IMR-90 (cell line): ENCODE data around the gene ZBTB25. TPM values are rescaled to one million over a fixed set of nuclear protein-coding genes. Genes with fewer than 3 reads are reported as not detected.

ENCODE experiments used
- ATAC-seq: fragments of 200-7000 bp; cut with Tn5 transposase; 2 replicates; pipeline ENCODE4 v1.9.1; 2020; ENCODE audit warnings: low read depth, mild to moderate bottlenecking, moderate library complexity
- BruUV-seq: library from RNA; stranded (reverse); fragments of 400-500 nt; replicated peaks from 2 replicates; lab custom pipeline; 2021; lab: Mats Ljungman, UMichigan
- CTCF ChIA-PET: fragments of 300-600 bp; formaldehyde crosslinking; extraction: SDS; loops from one replicate; lab custom pipeline; 2021; ENCODE audit warnings: antibody characterized with exemption; lab: Yijun Ruan, JAX
- POLR2A ChIA-PET: fragments of 300-600 bp; sonication (Branson Sonifier 250); formaldehyde crosslinking; loops from one replicate; lab custom pipeline; 2022; ENCODE audit warnings: antibody characterized with exemption; ENCODE audit not compliant: unreplicated experiment; lab: Charles Lee
- DNase-seq: peaks from one replicate; pipeline ENCODE4 v3.0.0; 2013
- H2AFZ ChIP-seq: replicated peaks from 2 replicates; pipeline ENCODE3; 2013; ENCODE audit warnings: low read length, mild to moderate bottlenecking; ENCODE audit not compliant: poor library complexity
- H2AK5ac ChIP-seq: 2 replicates; pipeline ENCODE4 v1.6.1; 2013; ENCODE audit warnings: low read depth, low read length, inconsistent platforms
- H2AK9ac ChIP-seq: replicated peaks from 2 replicates; pipeline ENCODE3; 2013; ENCODE audit warnings: mild to moderate bottlenecking, low read depth, low read length, moderate library complexity; ENCODE audit not compliant: poor library complexity
- H2BK120ac ChIP-seq: 2 replicates; pipeline ENCODE4 v1.6.1; 2013; ENCODE audit warnings: low read depth, low read length, inconsistent platforms
- H2BK15ac ChIP-seq: 3 replicates; pipeline ENCODE4 v1.6.1; 2013; ENCODE audit warnings: low read depth, low read length, inconsistent platforms
- H2BK20ac ChIP-seq: 2 replicates; pipeline ENCODE4 v1.6.1; 2013; ENCODE audit warnings: low read depth, mild to moderate bottlenecking, inconsistent platforms, low read length, moderate library complexity
- H2BK5ac ChIP-seq: 2 replicates; pipeline ENCODE4 v1.6.1; 2013; ENCODE audit warnings: mild to moderate bottlenecking, low read depth, low read length, inconsistent platforms; ENCODE audit not compliant: poor library complexity, severe bottlenecking
- H3K14ac ChIP-seq: replicated peaks from 2 replicates; pipeline ENCODE4 v1.6.1; 2013; ENCODE audit warnings: low read depth, low read length, inconsistent platforms
- H3K18ac ChIP-seq: 2 replicates; pipeline ENCODE4 v1.6.1; 2013; ENCODE audit warnings: low read depth, low read length, control low read depth
- H3K23ac ChIP-seq: 2 replicates; pipeline ENCODE4 v1.6.1; 2013; ENCODE audit warnings: low read depth, low read length, inconsistent platforms
- H3K27ac ChIP-seq: 2 replicates; pipeline ENCODE4 v1.5.1; 2013; ENCODE audit warnings: mild to moderate bottlenecking, control low read depth, low read length; ENCODE audit not compliant: insufficient read depth
- H3K27me3 ChIP-seq: 2 replicates; pipeline ENCODE4 v1.6.1; 2013; ENCODE audit warnings: low read length; ENCODE audit not compliant: control insufficient read depth, insufficient read depth
- H3K36me3 ChIP-seq: 2 replicates; pipeline ENCODE4 v1.6.1; 2013; ENCODE audit warnings: low read length, mixed read lengths; ENCODE audit not compliant: control insufficient read depth, insufficient read depth
- H3K4ac ChIP-seq: 2 replicates; pipeline ENCODE4 v1.6.1; 2013; ENCODE audit warnings: low read depth, low read length, inconsistent platforms
- H3K4me1 ChIP-seq: 2 replicates; pipeline ENCODE4 v1.6.1; 2013; ENCODE audit warnings: low read length, mixed read lengths; ENCODE audit not compliant: control insufficient read depth, insufficient read depth
- H3K4me2 ChIP-seq: 2 replicates; pipeline ENCODE4 v1.6.1; 2013; ENCODE audit warnings: low read depth, mild to moderate bottlenecking, control low read depth, low read length, moderate library complexity
- H3K4me3 ChIP-seq: 2 replicates; pipeline ENCODE4 v1.5.1; 2013; ENCODE audit warnings: low read depth, mild to moderate bottlenecking, control low read depth, low read length, moderate library complexity; ENCODE audit not compliant: insufficient read depth
- H3K56ac ChIP-seq: 2 replicates; pipeline ENCODE4 v1.6.1; 2013; ENCODE audit warnings: low read length, inconsistent platforms; ENCODE audit not compliant: insufficient read depth; ENCODE audit errors: extremely low read depth
- H3K79me1 ChIP-seq, 2 experiments: 2 replicates each; pipeline ENCODE4 v1.6.1; 2013; ENCODE audit warnings: low read length in 2 of 2, inconsistent platforms in 1 of 2, low read depth in 1 of 2
- H3K9ac ChIP-seq: 2 replicates; pipeline ENCODE4 v1.6.1; 2013; ENCODE audit warnings: low read depth, low read length, control low read depth
- H3K9me1 ChIP-seq: 2 replicates; pipeline ENCODE4 v1.6.1; 2013; ENCODE audit warnings: low read length, inconsistent platforms; ENCODE audit not compliant: insufficient read depth
- H3K9me3 ChIP-seq: 2 replicates; pipeline ENCODE4 v1.6.1; 2013; ENCODE audit warnings: low read length; ENCODE audit not compliant: control insufficient read depth, insufficient read depth
- H4K20me1 ChIP-seq: 2 replicates; pipeline ENCODE4 v1.6.1; 2013; ENCODE audit warnings: low read length, inconsistent platforms; ENCODE audit not compliant: insufficient read depth
- H4K5ac ChIP-seq: 2 replicates; pipeline ENCODE4 v1.6.1; 2013; ENCODE audit warnings: mild to moderate bottlenecking, low read depth, low read length, control low read depth
- H4K8ac ChIP-seq, 2 experiments: 2 replicates each; pipeline ENCODE4 v1.6.1; 2013; ENCODE audit warnings: low read depth in 2 of 2, low read length in 2 of 2, control low read depth in 1 of 2, inconsistent platforms in 1 of 2
- H4K91ac ChIP-seq: 2 replicates; pipeline ENCODE4 v1.6.1; 2013; ENCODE audit warnings: low read depth, low read length, inconsistent platforms; ENCODE audit not compliant: insufficient read depth
- CEBPB ChIP-seq: IDR thresholded peaks from 2 replicates; pipeline ENCODE4 v1.6.1; 2012; ENCODE audit warnings: low read depth, low read length, improper control_type of control experiment
- FOS ChIP-seq: fragments of 150-350 bp; IDR thresholded peaks from 2 replicates; pipeline ENCODE4 v1.6.1; 2016; ENCODE audit warnings: low read depth, low read length
- MXI1 ChIP-seq: IDR thresholded peaks from 2 replicates; pipeline ENCODE4 v1.6.1; 2012; ENCODE audit warnings: low read depth, mild to moderate bottlenecking, low read length, moderate library complexity, borderline replicate concordance
- NFE2L2 ChIP-seq: fragments of 150-350 bp; IDR thresholded peaks from 2 replicates; pipeline ENCODE4 v1.6.1; 2016; ENCODE audit warnings: low read depth, mild to moderate bottlenecking, low read length
- POLR2A ChIP-seq: IDR thresholded peaks from 2 replicates; pipeline ENCODE4 v1.6.1; 2012; ENCODE audit warnings: mild to moderate bottlenecking, low read depth, low read length
- RAD21 ChIP-seq: IDR thresholded peaks from 2 replicates; pipeline ENCODE4 v1.6.1; 2012; ENCODE audit warnings: low read length, improper control_type of control experiment
- RFX5 ChIP-seq: IDR thresholded peaks from 2 replicates; pipeline ENCODE4 v1.8.0; 2012; ENCODE audit warnings: low read depth, mild to moderate bottlenecking, low read length, moderate library complexity
- dilution Hi-C: fragments of 300-500 bp; cut with HindIII; formaldehyde crosslinking; loops from one replicate; pipeline ENCODE4 v1.14.3; 2018; ENCODE audit warnings: low sequenced_read_pairs; ENCODE audit not compliant: unreplicated experiment
- in situ Hi-C: fragments of 300-500 bp; cut with MboI; formaldehyde crosslinking; loops from 3 replicates; pipeline ENCODE4 v1.14.3; 2019; ENCODE audit warnings: low sequenced_read_pairs, inconsistent platforms, mixed read lengths
- intact Hi-C: fragments of 100-400 bp; cut with micrococcal nuclease; formaldehyde crosslinking; loops from 2 replicates; pipeline ENCODE4 v1.10.0; 2022
- polyA plus RNA-seq, 3 experiments: library from polyadenylated mRNA; depleted of rRNA; stranded (reverse); fragments of >200 nt; gene quantifications; 2 replicates each; pipeline ENCODE4 v1.2.3, GENCODE V29; 2012; ENCODE audit warnings: low replicate concordance in 1 of 3
- total RNA-seq: library from RNA; depleted of rRNA; stranded (reverse); fragments of >200 nt; gene quantifications from 2 replicates; pipeline ENCODE4 v1.2.3, GENCODE V29; 2012

The ZBTB25 gene
- total and polyA plus RNA-seq, 2 of the 4 experiments (the other 2 are of a cell fraction) = 4.4 to 6.6 TPM

GRCh38 chr14:64467566-64467965 is 36.1 kb downstream of the ZBTB25 start:
- Histone ChIP-seq H2AFZ (no peak overlapping the region), H4K5ac (no peak overlapping the region), H3K27me3 (no peaks in the 10 kb centered on the region), H3K18ac (no peak overlapping the region), H3K9ac (no peak overlapping the region), H3K27ac (no peak overlapping the region), H3K56ac (no peak overlapping the region), H2BK20ac (no peak overlapping the region), H3K4me3 (no peak overlapping the region), H3K4ac (no peak overlapping the region), H3K36me3 (no peaks in the 10 kb centered on the region), H2BK5ac (no peak overlapping the region), H4K8ac (no peak overlapping the region), H3K4me1 (no peaks in the 10 kb centered on the region; the same call in 1 of the 2 replicates), H3K9me1 (no peaks in the 10 kb centered on the region), H3K23ac (no peak overlapping the region), H3K4me2 (no peak overlapping the region), H4K91ac (no peak overlapping the region), H2AK9ac (no peak overlapping the region), H3K79me1 (no peaks in the 10 kb centered on the region), H2BK120ac (no peak overlapping the region), H2BK15ac (no peak overlapping the region), H3K9me3 (no peaks in the 10 kb centered on the region), H4K20me1 (no peaks in the 10 kb centered on the region), H2AK5ac (no peak overlapping the region), H3K14ac (no peak overlapping the region)
- ChIA-PET CTCF (interaction anchor here (1.8 kb wide), 1 partner anchor 124 kb away, joined by 6 read pairs; no protein-coding TSS in a partner anchor), POLR2A (no interaction called here)
- BruUV-seq = no TSS peak
- in situ Hi-C loops (no loop called here), dilution Hi-C loops (no loop called here), intact Hi-C loops (no loop called here)
- DNase-seq (no peak), ATAC-seq (no peak)
- TF ChIP-seq POLR2A (no peak), NFE2L2 (no peak), RFX5 (no peak), CEBPB (no peak), MXI1 (no peak), RAD21 (no peak), FOS (no peak)
